Smooth muscle cell (in vitro differentiated cells): ENCODE results near the gene INPP4B. TPM values are rescaled to one million over a fixed set of nuclear protein-coding genes. Genes with fewer than 3 reads are reported as not detected.

ENCODE experiments used
- DNase-seq: peaks from one replicate; lab custom pipeline; 2025; ENCODE audit not compliant: unreplicated experiment; lab: John Stamatoyannopoulos, UW
- H2AFZ ChIP-seq: fragments of 200-600 bp; sonication (generic); 2 replicates; pipeline ENCODE4 v1.6.0; 2016; ENCODE audit warnings: antibody characterized with exemption, low read depth, mild to moderate bottlenecking
- H3F3A ChIP-seq: fragments of 200-600 bp; sonication (generic); 2 replicates; pipeline ENCODE4 v1.6.0; 2017; ENCODE audit warnings: antibody characterized with exemption, low read depth
- H3K27ac ChIP-seq: fragments of 200-600 bp; sonication (generic); 2 replicates; pipeline ENCODE4 v1.5.1; 2016; ENCODE audit warnings: low read depth, mild to moderate bottlenecking
- H3K27me3 ChIP-seq: fragments of 200-600 bp; sonication (generic); 2 replicates; pipeline ENCODE4 v1.6.1; 2016; ENCODE audit warnings: low read depth, mild to moderate bottlenecking
- H3K36me3 ChIP-seq: fragments of 200-600 bp; sonication (generic); 2 replicates; pipeline ENCODE4 v1.5.1; 2016; ENCODE audit warnings: low read depth
- H3K4me1 ChIP-seq: fragments of 200-600 bp; sonication (generic); 2 replicates; pipeline ENCODE4 v1.5.1; 2016; ENCODE audit warnings: low read depth
- H3K4me2 ChIP-seq: fragments of 200-600 bp; sonication (generic); 2 replicates; pipeline ENCODE4 v1.6.0; 2016; ENCODE audit warnings: mild to moderate bottlenecking
- H3K4me3 ChIP-seq: fragments of 200-600 bp; sonication (generic); 2 replicates; pipeline ENCODE4 v1.5.1; 2016; ENCODE audit warnings: mild to moderate bottlenecking
- H3K79me2 ChIP-seq: fragments of 200-600 bp; sonication (generic); 2 replicates; pipeline ENCODE4 v1.6.0; 2016; ENCODE audit warnings: low read depth, mild to moderate bottlenecking
- H3K9ac ChIP-seq: fragments of 200-600 bp; sonication (generic); 2 replicates; pipeline ENCODE4 v1.6.0; 2016; ENCODE audit warnings: low read depth
- H3K9me3 ChIP-seq: fragments of 200-600 bp; sonication (generic); replicated peaks from 2 replicates; pipeline ENCODE4 v1.5.1; 2016; ENCODE audit warnings: low read depth
- H4K20me1 ChIP-seq: fragments of 200-600 bp; sonication (generic); 2 replicates; pipeline ENCODE4 v1.6.0; 2016; ENCODE audit warnings: low read depth
- WGBS: methylation state at CpG from one replicate; pipeline ENCODE4 v1.1.7; 2016; ENCODE audit warnings: low lambda C conversion rate; 5-methylcytosine and 5-hydroxymethylcytosine counted together
- polyA plus RNA-seq: library from polyadenylated mRNA; unstranded; fragments of >200 nt; fragmentation: Nextera tagmentation; extraction: Ambion mirVana; gene quantifications from 2 replicates; pipeline ENCODE4 v1.2.1, GENCODE V29; 2016
- total RNA-seq: library from RNA; depleted of rRNA; stranded (reverse); fragments of >200 nt; gene quantifications from 2 replicates; pipeline ENCODE4 v1.2.3, GENCODE V29; 2014
- TF ChIP-seq, protein P1 (sequence below): fragments of 200-600 bp; sonication (generic); IDR thresholded peaks from 2 replicates; pipeline ENCODE4 v1.5.1; 2017; ENCODE audit warnings: borderline replicate concordance, mild to moderate bottlenecking, antibody characterized with exemption; ENCODE audit not compliant: insufficient read depth, poor library complexity, severe bottlenecking

Gene INPP4B
- total and polyA plus RNA-seq, 2 experiments from 2014 or later: 2.0 to 10.9 TPM

- H3F3A ChIP-seq: no peaks in the 10 kb centered on the region
- DNase-seq: no peak
- no peak overlapping the region for H2AFZ ChIP-seq
- H3K27me3 ChIP-seq: no peaks in the 10 kb centered on the region
- H3K4me3 ChIP-seq: no peak overlapping the region
- H3K79me2 ChIP-seq: no peaks in the 10 kb centered on the region
- no peaks in the 10 kb centered on the region for H3K9me3 ChIP-seq
- no peaks in the 10 kb centered on the region for H3K36me3 ChIP-seq
- 89% methylated on average over 1 of the region's 1 CpG for WGBS
- no peak overlapping the region for H3K4me2 ChIP-seq
- TF ChIP-seq, protein P1, sequence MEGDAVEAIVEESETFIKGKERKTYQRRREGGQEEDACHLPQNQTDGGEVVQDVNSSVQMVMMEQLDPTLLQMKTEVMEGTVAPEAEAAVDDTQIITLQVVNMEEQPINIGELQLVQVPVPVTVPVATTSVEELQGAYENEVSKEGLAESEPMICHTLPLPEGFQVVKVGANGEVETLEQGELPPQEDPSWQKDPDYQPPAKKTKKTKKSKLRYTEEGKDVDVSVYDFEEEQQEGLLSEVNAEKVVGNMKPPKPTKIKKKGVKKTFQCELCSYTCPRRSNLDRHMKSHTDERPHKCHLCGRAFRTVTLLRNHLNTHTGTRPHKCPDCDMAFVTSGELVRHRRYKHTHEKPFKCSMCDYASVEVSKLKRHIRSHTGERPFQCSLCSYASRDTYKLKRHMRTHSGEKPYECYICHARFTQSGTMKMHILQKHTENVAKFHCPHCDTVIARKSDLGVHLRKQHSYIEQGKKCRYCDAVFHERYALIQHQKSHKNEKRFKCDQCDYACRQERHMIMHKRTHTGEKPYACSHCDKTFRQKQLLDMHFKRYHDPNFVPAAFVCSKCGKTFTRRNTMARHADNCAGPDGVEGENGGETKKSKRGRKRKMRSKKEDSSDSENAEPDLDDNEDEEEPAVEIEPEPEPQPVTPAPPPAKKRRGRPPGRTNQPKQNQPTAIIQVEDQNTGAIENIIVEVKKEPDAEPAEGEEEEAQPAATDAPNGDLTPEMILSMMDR: no peak
- H3K9ac ChIP-seq: no peak overlapping the region
- no peaks in the 10 kb centered on the region for H4K20me1 ChIP-seq
- H3K4me1 ChIP-seq: no peaks in the 10 kb centered on the region
- no peak overlapping the region for H3K27ac ChIP-seq
Observed at GRCh38 chr4:142211444-142211843, 634.7 kb downstream of the INPP4B start.

DNA sequence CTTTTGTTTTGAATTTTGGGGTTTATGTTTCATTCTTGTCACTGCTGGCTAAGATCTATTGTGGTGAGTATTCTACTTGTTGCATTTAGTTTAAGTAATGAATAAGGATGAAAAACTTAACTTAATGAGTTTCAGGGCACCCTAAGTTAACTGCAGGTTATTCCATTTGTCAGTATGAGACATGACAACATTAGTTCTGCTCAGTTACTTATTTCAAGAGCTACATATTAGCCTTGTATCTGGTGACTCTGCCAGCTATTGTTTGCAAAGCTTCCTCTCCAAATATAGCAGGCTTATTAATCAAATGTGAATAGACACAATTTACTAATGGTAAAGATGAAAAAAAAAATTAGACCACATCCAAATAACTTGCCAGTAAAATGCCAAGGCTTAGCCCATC, 642.6 kb downstream of the INPP4B start:
- Histone ChIP-seq H3F3A (no peaks in the 10 kb centered on the region), H3K9ac (no peak overlapping the region), H3K79me2 (no peaks in the 10 kb centered on the region), H2AFZ (no peak overlapping the region), H3K9me3 (no peaks in the 10 kb centered on the region), H3K36me3 (no peaks in the 10 kb centered on the region), H3K4me2 (no peak overlapping the region), H3K4me3 (no peak overlapping the region), H3K27me3 (no peaks in the 10 kb centered on the region), H4K20me1 (no peaks in the 10 kb centered on the region), H3K27ac (no peak overlapping the region), H3K4me1 (no peaks in the 10 kb centered on the region)
- TF ChIP-seq, protein P1: no peak
- DNase-seq: no peak

DNA sequence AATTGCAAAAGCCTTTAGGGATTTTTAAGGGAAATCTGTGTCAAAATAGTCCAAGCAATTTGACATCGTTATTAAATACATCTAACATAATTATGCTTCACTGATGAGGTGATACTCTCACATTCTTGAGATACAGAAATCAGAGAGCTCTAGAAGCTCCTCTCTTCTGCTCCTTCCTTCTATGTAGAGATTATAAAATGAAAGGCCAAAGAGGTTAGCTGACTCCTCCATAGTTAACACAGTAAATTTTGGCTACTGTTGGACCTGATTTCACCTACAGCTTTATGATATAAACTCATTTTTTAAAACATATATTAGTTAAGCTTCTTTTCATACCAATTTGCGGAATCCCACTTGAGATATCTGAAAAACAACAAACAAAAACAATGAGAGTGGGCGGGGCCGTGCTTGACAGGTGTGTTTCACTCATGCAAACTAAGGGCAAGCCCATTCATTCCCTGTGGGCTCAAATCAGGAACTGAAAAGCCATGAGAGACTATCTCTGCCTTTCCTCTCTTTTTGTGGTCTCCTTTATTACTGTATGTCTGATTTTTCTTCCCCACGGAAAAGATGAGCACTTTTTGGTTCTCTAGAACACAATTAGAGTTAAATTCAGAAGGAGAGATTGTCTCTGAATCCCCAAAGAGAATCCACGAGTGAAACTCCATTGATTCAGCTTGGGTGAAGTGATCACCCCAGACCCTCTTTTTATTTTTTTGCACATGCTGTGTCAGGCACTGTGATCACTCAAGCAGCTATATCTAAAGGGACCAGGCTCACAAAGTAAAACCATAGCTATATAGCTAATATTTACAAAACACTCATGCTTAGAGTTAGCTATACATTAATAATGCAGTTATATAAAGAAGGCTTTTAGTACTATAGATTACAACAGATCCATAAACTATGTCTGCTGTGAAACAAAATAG, 643.4 kb downstream of the INPP4B start:
- Histone ChIP-seq H3K9ac (no peak overlapping the region), H3K4me2 (no peak overlapping the region), H3K36me3 (no peaks in the 10 kb centered on the region), H3K4me1 (no peaks in the 10 kb centered on the region), H3K79me2 (no peaks in the 10 kb centered on the region), H4K20me1 (no peaks in the 10 kb centered on the region), H2AFZ (no peak overlapping the region), H3K4me3 (no peak overlapping the region), H3F3A (no peaks in the 10 kb centered on the region), H3K27ac (no peak overlapping the region), H3K27me3 (no peaks in the 10 kb centered on the region), H3K9me3 (no peaks in the 10 kb centered on the region)
- TF ChIP-seq, protein P1: no peak
- no peak for DNase-seq
- 62% methylated on average over 6 of the region's 6 CpGs for WGBS

GRCh38 chr4:142201041-142201440, 645.1 kb downstream of the INPP4B start:
- Histone ChIP-seq H3K9ac (no peak overlapping the region), H4K20me1 (no peaks in the 10 kb centered on the region), H3K36me3 (no peaks in the 10 kb centered on the region), H3K27me3 (no peaks in the 10 kb centered on the region), H3F3A (no peaks in the 10 kb centered on the region), H3K4me3 (no peak overlapping the region), H3K4me2 (no peak overlapping the region), H2AFZ (no peak overlapping the region), H3K27ac (no peak overlapping the region), H3K4me1 (no peaks in the 10 kb centered on the region), H3K9me3 (no peaks in the 10 kb centered on the region), H3K79me2 (no peaks in the 10 kb centered on the region)
- TF ChIP-seq, protein P1: no peak
- no peak for DNase-seq
